Mesodermal cell (in vitro differentiated cells): Measurements from ENCODE around the gene DNAJB6.

ENCODE experiments used
- H3K27ac ChIP-seq: 2 replicates; pipeline ENCODE4 v1.7.0; 2013; ENCODE audit warnings: mild to moderate bottlenecking, low read depth, low read length, moderate library complexity; ENCODE audit not compliant: severe bottlenecking
- H3K36me3 ChIP-seq: 2 replicates; pipeline ENCODE4 v1.7.1; 2013; ENCODE audit warnings: mild to moderate bottlenecking, low read length, moderate library complexity; ENCODE audit not compliant: control insufficient read depth, insufficient read depth
- H3K4me1 ChIP-seq: one replicate; pipeline ENCODE4 v1.7.1; 2013; ENCODE audit warnings: mild to moderate bottlenecking, low read length; ENCODE audit not compliant: insufficient read depth, control insufficient read depth, poor library complexity, severe bottlenecking
- H3K4me3 ChIP-seq: 2 replicates; pipeline ENCODE4 v1.7.0; 2013; ENCODE audit warnings: low read length, control low read depth, mild to moderate bottlenecking; ENCODE audit not compliant: insufficient read depth, poor library complexity, severe bottlenecking; ENCODE audit errors: extremely low read depth
- H3K9me3 ChIP-seq: 2 replicates; pipeline ENCODE4 v1.7.1; 2013; ENCODE audit warnings: mild to moderate bottlenecking, low read length, moderate library complexity; ENCODE audit not compliant: control insufficient read depth
- WGBS, 2 experiments: methylation state at CpG; one replicate each; pipeline ENCODE4 v1.1.5; 2013; ENCODE audit warnings: missing lambda C conversion rate in 2 of 2; ENCODE audit not compliant: insufficient coverage in 2 of 2; 5-methylcytosine and 5-hydroxymethylcytosine counted together

Gene DNAJB6

GRCh38 chr7:157431173-157431950 is 94.6 kb downstream of the DNAJB6 start:
- H3K36me3 ChIP-seq, result no peaks in the 10 kb centered on the region
- H3K9me3 ChIP-seq, result no peaks in the 10 kb centered on the region
- no peaks in the 10 kb centered on the region for H3K4me1 ChIP-seq
- no peak overlapping the region for H3K4me3 ChIP-seq
- 93% methylated on average over 25 to 27 of the region's 29 CpGs for WGBS, 2 experiments
- no peak overlapping the region for H3K27ac ChIP-seq

- no peaks in the 10 kb centered on the region for H3K9me3 ChIP-seq
- H3K4me1 ChIP-seq, result no peaks in the 10 kb centered on the region
- WGBS, 2 experiments, result 86 to 87% methylated on average over 14 to 19 of the region's 22 CpGs
- no peak overlapping the region for H3K4me3 ChIP-seq
- no peak overlapping the region for H3K27ac ChIP-seq
- H3K36me3 ChIP-seq, result no peaks in the 10 kb centered on the region
These were observed 95.2 kb downstream of the DNAJB6 start for GRCh38 chr7:157431951-157432540.

GRCh38 chr7:157432541-157432956 is 95.7 kb downstream of the DNAJB6 start:
- Histone ChIP-seq H3K27ac (no peak overlapping the region), H3K4me3 (no peak overlapping the region), H3K9me3 (no peaks in the 10 kb centered on the region), H3K36me3 (no peaks in the 10 kb centered on the region), H3K4me1 (no peaks in the 10 kb centered on the region)
- 55 to 78% methylated on average over 5 to 12 of the region's 17 CpGs for WGBS, 2 experiments

- H3K9me3 ChIP-seq, result no peaks in the 10 kb centered on the region
- no peak overlapping the region for H3K27ac ChIP-seq
- WGBS, 2 experiments, result 69 to 70% methylated on average over 13 to 18 of the region's 18 CpGs
- H3K4me1 ChIP-seq, result no peaks in the 10 kb centered on the region
- no peaks in the 10 kb centered on the region for H3K36me3 ChIP-seq
- H3K4me3 ChIP-seq, result no peak overlapping the region
These were observed 96.3 kb downstream of the DNAJB6 start for GRCh38 chr7:157432957-157433576.

GRCh38 chr7:157433628-157434027 is 96.8 kb downstream of the DNAJB6 start:
- Histone ChIP-seq H3K9me3 (peaks cover under 1% of the 10 kb centered on the region), H3K4me3 (no peak overlapping the region), H3K27ac (no peak overlapping the region), H3K4me1 (no peaks in the 10 kb centered on the region), H3K36me3 (no peaks in the 10 kb centered on the region)
- 88 to 93% methylated on average over 3 to 6 of the region's 12 CpGs for WGBS, 2 experiments

- Histone ChIP-seq H3K36me3 (no peaks in the 10 kb centered on the region), H3K4me3 (no peak overlapping the region), H3K9me3 (peaks cover 7% of the 10 kb centered on the region), H3K27ac (no peak overlapping the region), H3K4me1 (no peaks in the 10 kb centered on the region)
- WGBS, 2 experiments, result 94 to 95% methylated on average over 13 to 15 of the region's 15 CpGs
These were observed 97.4 kb downstream of the DNAJB6 start for GRCh38 chr7:157434231-157434630.

- no peaks in the 10 kb centered on the region for H3K36me3 ChIP-seq
- no peak overlapping the region for H3K4me3 ChIP-seq
- no peaks in the 10 kb centered on the region for H3K4me1 ChIP-seq
- peaks cover 11% of the 10 kb centered on the region for H3K9me3 ChIP-seq
- no peak overlapping the region for H3K27ac ChIP-seq
- 63 to 76% methylated on average over 4 to 8 of the region's 8 CpGs for WGBS, 2 experiments
These were observed 97.9 kb downstream of the DNAJB6 start for GRCh38 chr7:157434701-157435100.

- Histone ChIP-seq H3K4me1 (no peaks in the 10 kb centered on the region), H3K9me3 (peaks cover 17% of the 10 kb centered on the region)
- 91 to 93% methylated on average over 7 to 10 of the region's 11 CpGs for WGBS, 2 experiments
These were observed 99.3 kb downstream of the DNAJB6 start for GRCh38 chr7:157436076-157436475.

GRCh38 chr7:157436763-157437480 is 100.1 kb downstream of the DNAJB6 start:
- Histone ChIP-seq H3K36me3 (no peaks in the 10 kb centered on the region), H3K27ac (no peak overlapping the region), H3K9me3 (peaks cover 17% of the 10 kb centered on the region), H3K4me3 (no peak overlapping the region), H3K4me1 (no peaks in the 10 kb centered on the region)
- WGBS, 2 experiments, result 78 to 82% methylated on average over 12 to 13 of the region's 13 CpGs

More at GRCh38 chr7:157436076-157436475, 99.3 kb downstream of the DNAJB6 start:
- Histone ChIP-seq H3K36me3 (no peaks in the 10 kb centered on the region), H3K27ac (no peak overlapping the region), H3K4me3 (no peak overlapping the region)

- WGBS, 2 experiments, result 52 to 63% methylated on average over 6 to 7 of the region's 9 CpGs
- H3K4me1 ChIP-seq, result no peaks in the 10 kb centered on the region
These were observed 100.8 kb downstream of the DNAJB6 start for GRCh38 chr7:157437519-157438061.

More at GRCh38 chr7:157437519-157438061, 100.8 kb downstream of the DNAJB6 start:
- Histone ChIP-seq H3K36me3 (no peaks in the 10 kb centered on the region), H3K27ac (no peak overlapping the region), H3K9me3 (peaks cover 19% of the 10 kb centered on the region), H3K4me3 (no peak overlapping the region)
